Measurements from ENCODE around the gene NUBPL.

GRCh38 chr14:31672709-31673108, 111.5 kb downstream of the NUBPL start:
- TF ChIP-seq REST (IDR thresholded peaks at IDR 0.05; ENCODE audit: low read depth): no peak
- TF ChIP-seq TEAD4 (IDR thresholded peaks at IDR 0.05): no peak
- TF ChIP-seq TAF1 (IDR thresholded peaks at IDR 0.05; ENCODE audit: low read depth): no peak
- TF ChIP-seq FOXM1 (IDR thresholded peaks at IDR 0.05; ENCODE audit: borderline replicate concordance, low read depth): no peak
- no peak for TF ChIP-seq MAX (IDR thresholded peaks at IDR 0.05)
